ENCODE measurements around the gene LSMEM2. TPM values are rescaled to one million over a fixed set of nuclear protein-coding genes. Genes with fewer than 3 reads are reported as not detected.
"Not testable (repeated sequence)": the region's sequence is repeated elsewhere in the genome, so short reads cannot be mapped to it uniquely, and the experiment has no call there.

The LSMEM2 gene
- total RNA-seq, 3 donors from 2014 or later (not counting 1 experiment from before 2014, with no cell fraction given), result not detected

DNA sequence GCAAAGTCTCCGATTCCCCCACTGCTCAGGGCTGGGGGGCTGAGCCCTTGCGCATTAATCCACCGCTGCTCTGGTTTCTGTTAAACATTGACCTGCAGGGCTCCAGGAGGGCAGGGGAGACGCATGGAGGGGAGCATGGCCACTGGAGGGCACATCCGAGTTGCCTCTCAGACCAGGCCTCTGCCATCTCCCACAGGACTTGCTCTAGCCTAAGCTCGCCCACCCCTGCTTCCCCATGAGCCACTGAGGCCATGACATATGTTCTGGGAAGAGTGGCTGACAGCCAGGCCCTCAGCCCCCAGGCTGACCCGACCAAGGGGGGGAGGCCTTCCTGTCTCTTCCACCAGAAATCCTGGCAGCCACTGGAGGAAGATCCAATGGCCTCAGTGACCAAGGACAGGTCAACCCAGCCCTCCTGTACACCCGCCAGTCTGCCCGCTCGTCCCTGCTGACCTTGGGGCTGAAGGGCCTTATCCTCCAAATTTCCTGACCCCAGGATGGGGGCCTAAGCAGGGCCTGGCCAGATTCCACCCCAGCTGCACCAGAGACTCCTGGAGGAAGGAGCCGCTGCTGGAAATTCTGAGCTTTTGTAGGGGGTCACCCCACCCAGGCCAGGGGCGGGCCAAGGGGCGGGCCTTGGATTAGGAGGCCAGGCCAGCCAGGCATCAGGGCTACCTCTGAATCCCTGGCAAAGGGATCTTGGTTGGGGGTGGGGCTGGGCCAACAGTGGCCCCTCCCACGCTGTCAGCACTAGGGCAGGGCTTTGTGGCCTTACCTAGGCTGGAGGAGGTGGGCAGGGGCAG, 24.3 kb downstream of the LSMEM2 start, which contains the start of gene HYAL1:
HYAL1 (minus strand) TSS at position 562 of the 803 bp plus-strand sequence. CDS start 618 bp downstream, outside the sequence.
- H3K4me3 ChIP-seq (ENCODE audit: low read length), result no peak within 1 kb of the TSS
- intact Hi-C loops (cut with micrococcal nuclease), result no loop called here
- H3K36me3 Mint-ChIP-seq, result no peaks in the 10 kb centered on the region
- H3K27me3 Mint-ChIP-seq (ENCODE audit: low read depth in 2 of 2), result no peaks in the 10 kb centered on the region
- H3K36me3 ChIP-seq (ENCODE audit: control insufficient read depth, insufficient read depth, low read length), result no peaks in the 10 kb centered on the region
- H3K4me1 ChIP-seq (ENCODE audit: control insufficient read depth, insufficient read depth, low read length), result peaks cover 22% of the 10 kb centered on the region
- no peak within 1 kb of the TSS for H3K4me3 Mint-ChIP-seq
- no peaks in the 10 kb centered on the region for H3K9me3 ChIP-seq (ENCODE audit: control insufficient read depth, insufficient read depth, low read length)
- peaks cover 18 to 29% of the 10 kb centered on the region in 2 donors for H3K4me1 Mint-ChIP-seq
- TF ChIP-seq CTCF (IDR thresholded peaks at IDR 0.05), result no peak
- H3K27me3 ChIP-seq (ENCODE audit: control insufficient read depth, insufficient read depth, low read length), result no peaks in the 10 kb centered on the region
- no peak within 1 kb of the TSS for H3K27ac Mint-ChIP-seq
- DNase-seq (no peak), ATAC-seq (no peak)
- H3K27ac ChIP-seq (ENCODE audit: low read length), result no peak within 1 kb of the TSS
- WGBS (ENCODE audit: insufficient coverage), result 88% methylated on average over 14 of the region's 14 CpGs
- H3K9me3 Mint-ChIP-seq, result no peaks in the 10 kb centered on the region

DNA sequence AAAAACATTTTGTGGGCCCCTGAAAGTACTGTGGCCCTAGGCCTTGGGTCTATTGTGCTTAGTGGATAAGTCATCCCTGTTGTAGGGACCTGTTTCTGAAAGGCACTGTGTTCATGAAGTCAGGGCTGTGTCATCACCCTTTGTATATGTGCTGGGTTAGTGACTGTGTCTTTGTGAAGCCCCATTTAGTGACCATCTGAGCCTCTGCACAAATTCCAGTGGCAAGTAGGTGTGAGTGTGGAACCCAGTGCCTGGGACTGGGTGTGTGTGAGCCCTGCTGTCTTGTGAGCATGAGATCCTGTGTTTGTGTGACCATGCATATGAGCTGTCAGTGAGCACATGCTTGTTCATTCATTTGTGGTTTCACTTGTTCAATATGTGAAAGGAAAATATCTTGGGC, 25.7 kb downstream of the LSMEM2 start:
- intact Hi-C loops (cut with micrococcal nuclease), result no loop called here
- ATAC-seq (no peak), DNase-seq (no peak)
- Mint-ChIP-seq H3K27ac (no peak overlapping the region), H3K36me3 (no peaks in the 10 kb centered on the region), H3K4me1 (peaks cover 10 to 15% of the 10 kb centered on the region in 2 donors), H3K9me3 (no peaks in the 10 kb centered on the region), H3K27me3 (ENCODE audit: low read depth in 2 of 2) (no peaks in the 10 kb centered on the region), H3K4me3 (no peak overlapping the region)
- Histone ChIP-seq H3K4me1 (ENCODE audit: control insufficient read depth, insufficient read depth, low read length) (peaks cover 11% of the 10 kb centered on the region), H3K36me3 (ENCODE audit: control insufficient read depth, insufficient read depth, low read length) (no peaks in the 10 kb centered on the region), H3K4me3 (ENCODE audit: low read length) (no peak overlapping the region), H3K27ac (ENCODE audit: low read length) (no peak overlapping the region), H3K9me3 (ENCODE audit: control insufficient read depth, insufficient read depth, low read length) (no peaks in the 10 kb centered on the region), H3K27me3 (ENCODE audit: control insufficient read depth, insufficient read depth, low read length) (no peaks in the 10 kb centered on the region)
- no peak for TF ChIP-seq CTCF (IDR thresholded peaks at IDR 0.05)

- DNase-seq; H3K27ac Mint-ChIP-seq; H3K4me3 ChIP-seq (ENCODE audit: low read length); H3K36me3 ChIP-seq (ENCODE audit: control insufficient read depth, insufficient read depth, low read length); H3K36me3 Mint-ChIP-seq; H3K27ac ChIP-seq (ENCODE audit: low read length); H3K9me3 Mint-ChIP-seq; H3K4me3 Mint-ChIP-seq; H3K9me3 ChIP-seq (ENCODE audit: control insufficient read depth, insufficient read depth, low read length); H3K27me3 Mint-ChIP-seq (ENCODE audit: low read depth in 2 of 2); ATAC-seq; H3K4me1 Mint-ChIP-seq; intact Hi-C loops (cut with micrococcal nuclease); H3K27me3 ChIP-seq (ENCODE audit: control insufficient read depth, insufficient read depth, low read length): not testable (repeated sequence)
- H3K4me1 ChIP-seq (ENCODE audit: control insufficient read depth, insufficient read depth, low read length), result peaks cover 14% of the 10 kb centered on the region
- WGBS (ENCODE audit: insufficient coverage), result 95% methylated on average over 9 of the region's 32 CpGs
Measured at GRCh38 chr3:50312041-50312440, 33.2 kb downstream of the LSMEM2 start.

DNA sequence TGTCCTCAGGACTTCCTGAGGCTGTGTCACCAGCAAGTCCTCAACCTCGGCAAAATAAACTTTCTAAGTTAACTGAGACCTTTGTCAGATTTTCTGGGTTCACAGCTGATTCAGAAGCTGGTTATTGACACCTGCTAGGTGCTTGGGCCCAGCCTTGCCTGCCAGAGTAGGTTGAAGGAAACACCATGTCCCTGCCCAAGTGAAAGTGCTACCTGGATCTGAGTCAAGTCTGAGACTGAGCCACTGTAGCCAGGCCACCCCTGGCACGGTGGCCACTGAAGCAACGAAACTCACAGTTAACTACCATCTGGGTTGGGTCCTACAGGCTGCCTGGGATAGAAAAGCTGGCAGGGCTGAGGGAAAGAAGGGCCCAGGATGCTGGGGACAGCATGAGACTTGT, 35.5 kb downstream of the LSMEM2 start:
- Histone ChIP-seq H3K4me1 (ENCODE audit: control insufficient read depth, insufficient read depth, low read length) (peaks cover 36% of the 10 kb centered on the region), H3K4me3 (ENCODE audit: low read length) (no peak overlapping the region), H3K9me3 (ENCODE audit: control insufficient read depth, insufficient read depth, low read length) (no peaks in the 10 kb centered on the region), H3K36me3 (ENCODE audit: control insufficient read depth, insufficient read depth, low read length) (no peaks in the 10 kb centered on the region), H3K27ac (ENCODE audit: low read length) (no peak overlapping the region), H3K27me3 (ENCODE audit: control insufficient read depth, insufficient read depth, low read length) (no peaks in the 10 kb centered on the region)
- H3K36me3 Mint-ChIP-seq, result no peaks in the 10 kb centered on the region
- H3K27ac Mint-ChIP-seq, result peak overlapping the region in 1 of 2 donors; percentile 33
- intact Hi-C loops (cut with micrococcal nuclease), result no loop called here
- no peaks in the 10 kb centered on the region for H3K27me3 Mint-ChIP-seq (ENCODE audit: low read depth in 2 of 2)
- TF ChIP-seq CTCF (IDR thresholded peaks at IDR 0.05), result no peak
- no peaks in the 10 kb centered on the region for H3K9me3 Mint-ChIP-seq
- H3K4me3 Mint-ChIP-seq, result no peak overlapping the region
- ATAC-seq, result no peak
- peaks cover 19 to 21% of the 10 kb centered on the region in 2 donors for H3K4me1 Mint-ChIP-seq
- no peak for DNase-seq
- 94% methylated on average over 3 of the region's 3 CpGs for WGBS (ENCODE audit: insufficient coverage)

All from natural killer cell (primary cell).